HFFc6 (cell line): ENCODE data around the gene ANG. TPM values are rescaled to one million over a fixed set of nuclear protein-coding genes. Genes with fewer than 3 reads are reported as not detected.
"Not testable (repeated sequence)": the region's sequence is repeated elsewhere in the genome, so short reads cannot be mapped to it uniquely, and the experiment has no call there.

Experiments used
- DNase-seq: peaks from one replicate; pipeline ENCODE4 v3.0.0-alpha.2; 2018
- H3K27ac Mint-ChIP-seq: 2 replicates; pipeline ENCODE4 v1.8.0; 2020; ENCODE audit warnings: mild to moderate bottlenecking, mixed read lengths
- H3K27me3 Mint-ChIP-seq: 2 replicates; pipeline ENCODE4 v1.8.0; 2021; ENCODE audit warnings: mild to moderate bottlenecking, moderate library complexity, mixed read lengths; ENCODE audit not compliant: insufficient read depth
- H3K36me3 Mint-ChIP-seq: 2 replicates; pipeline ENCODE4 v1.8.0; 2021; ENCODE audit warnings: low read depth, mixed read lengths
- H3K4me1 Mint-ChIP-seq: 2 replicates; pipeline ENCODE4 v1.8.0; 2020; ENCODE audit warnings: low read depth, mixed read lengths
- H3K4me3 Mint-ChIP-seq: 2 replicates; pipeline ENCODE4 v1.8.0; 2020; ENCODE audit warnings: mild to moderate bottlenecking, moderate library complexity, mixed read lengths
- H3K9me3 Mint-ChIP-seq: 2 replicates; pipeline ENCODE4 v1.8.0; 2020; ENCODE audit warnings: mild to moderate bottlenecking, mixed read lengths
- CTCF ChIP-seq: fragments of 200-600 bp; sonication (generic); IDR thresholded peaks from 2 replicates; pipeline ENCODE4 v1.5.0; 2021; ENCODE audit warnings: antibody characterized with exemption, mild to moderate bottlenecking
- total RNA-seq, 6 experiments: library from RNA; stranded (reverse); fragmentation: NEBNext Ultra II Directional; extraction: Animal tissue kit (Norgen Biotek cat#: 25700); gene quantifications; 2 replicates in 1 of 6; 3 replicates in 5 of 6; pipeline ENCODE4 v1.2.3, GENCODE V29; 2021

Gene ANG
- total RNA-seq, 6 experiments from 2014 or later, result 2.4 to 4.0 (median 3.2) TPM

DNA sequence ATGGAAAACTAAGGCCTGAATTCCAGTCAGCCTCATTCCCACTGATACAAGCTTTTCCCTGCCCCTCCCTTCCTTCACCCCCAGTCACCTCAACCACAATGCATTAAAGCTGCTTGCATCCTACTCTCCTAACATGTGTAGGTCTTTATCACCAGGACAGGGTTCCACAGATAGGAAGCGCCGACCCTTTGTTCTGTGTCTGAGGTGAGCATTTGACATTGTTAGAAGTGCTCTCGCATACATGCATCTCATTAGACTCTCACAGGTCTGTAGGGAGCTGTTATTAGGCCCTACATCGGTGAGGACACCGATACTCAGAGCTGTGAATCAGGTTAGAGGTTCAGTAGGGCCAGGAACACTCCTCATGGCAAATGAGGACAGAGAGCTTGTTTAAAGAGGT, 43.9 kb downstream of the ANG start:
- Mint-ChIP-seq H3K27ac (no peak overlapping the region), H3K9me3 (no peaks in the 10 kb centered on the region), H3K4me3 (no peak overlapping the region), H3K27me3 (peaks cover 7% of the 10 kb centered on the region; the same call in 1 of the 2 replicates), H3K4me1 (no peaks in the 10 kb centered on the region), H3K36me3 (no peaks in the 10 kb centered on the region)
- TF ChIP-seq CTCF, result no peak
- no peak for DNase-seq

DNA sequence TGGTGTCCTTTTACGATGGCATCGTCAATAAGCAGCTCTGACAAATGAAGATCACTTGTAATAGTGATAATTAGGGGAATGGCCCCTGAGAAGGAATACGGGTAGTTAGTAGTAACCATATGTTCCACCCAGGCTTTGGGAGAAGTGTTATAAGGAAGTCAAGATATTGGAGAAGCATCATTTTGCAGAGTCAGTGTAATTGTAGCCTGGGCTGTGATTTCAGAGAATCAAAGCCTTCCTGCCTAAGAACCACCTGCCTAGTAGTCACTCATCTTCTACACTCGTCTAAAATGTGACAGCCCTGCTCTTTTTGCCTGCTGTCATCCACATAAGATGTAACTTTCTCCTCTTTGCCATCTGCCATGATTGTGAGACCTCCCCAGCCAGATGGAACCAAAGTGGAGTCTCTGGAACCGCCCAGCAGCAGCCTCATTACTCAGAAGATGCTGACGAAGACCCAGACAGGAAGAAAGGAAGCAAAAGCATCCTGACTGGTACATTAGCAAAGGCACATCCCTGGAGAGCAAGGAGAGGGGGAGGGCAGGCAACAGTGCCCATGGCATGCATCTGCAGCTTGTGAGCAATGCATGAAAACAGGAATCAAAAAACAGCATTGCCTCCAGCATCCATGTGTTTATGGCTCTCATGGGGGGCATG, 44.5 kb downstream of the ANG start:
- 0 out of 2 replicates have a peak, but pooled peaks cover 4% of the 10 kb centered on the region for H3K27me3 Mint-ChIP-seq
- no peaks in the 10 kb centered on the region for H3K36me3 Mint-ChIP-seq
- no peak for TF ChIP-seq CTCF
- DNase-seq, result no peak
- H3K4me1 Mint-ChIP-seq, result no peaks in the 10 kb centered on the region
- H3K9me3 Mint-ChIP-seq, result no peaks in the 10 kb centered on the region
- H3K4me3 Mint-ChIP-seq, result no peak overlapping the region
- no peak overlapping the region for H3K27ac Mint-ChIP-seq

DNA sequence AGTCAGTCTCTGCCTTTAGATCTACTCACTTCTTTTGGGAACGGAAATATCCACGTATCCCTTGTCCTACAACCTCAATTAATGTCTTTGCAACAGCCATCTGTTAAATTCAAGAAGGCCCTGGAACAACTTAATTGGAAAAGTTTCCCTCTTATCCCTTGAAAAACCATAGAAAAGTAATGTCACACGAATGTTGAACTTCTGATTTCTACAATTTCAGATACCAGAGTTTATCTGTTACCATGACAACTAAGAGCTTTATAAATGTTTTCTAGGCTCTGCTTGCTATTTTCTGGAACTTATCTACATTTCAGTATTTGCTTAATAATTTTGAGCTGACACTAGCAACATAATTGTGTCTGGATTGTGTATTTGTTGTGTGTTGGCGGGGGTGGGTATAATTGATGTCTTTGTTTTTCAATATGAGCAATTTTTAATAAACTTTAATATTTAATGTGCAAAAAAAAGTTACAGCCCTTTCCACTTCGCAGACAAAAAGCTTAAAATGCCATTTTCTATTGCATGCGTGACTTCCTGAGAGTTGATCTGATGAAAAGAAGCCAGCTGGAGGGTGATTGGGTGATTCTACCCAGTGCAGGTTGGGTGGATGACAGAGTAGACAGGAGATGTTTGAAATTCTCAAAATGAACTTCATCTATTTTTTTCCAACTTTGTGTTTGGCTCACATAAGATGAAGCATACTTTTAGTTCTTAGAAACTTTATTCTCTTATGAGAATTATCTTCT, 45.3 kb downstream of the ANG start:
- H3K27ac Mint-ChIP-seq, result no peak overlapping the region
- DNase-seq, result no peak

GRCh38 chr14:20734430-20734806, 45.9 kb downstream of the ANG start:
- H3K36me3 Mint-ChIP-seq, result no peaks in the 10 kb centered on the region
- no peaks in the 10 kb centered on the region for H3K4me1 Mint-ChIP-seq
- H3K9me3 Mint-ChIP-seq, result no peaks in the 10 kb centered on the region
- no peak overlapping the region for H3K4me3 Mint-ChIP-seq
- no peak overlapping the region for H3K27ac Mint-ChIP-seq
- no peak for TF ChIP-seq CTCF
- H3K27me3 Mint-ChIP-seq, result 0 out of 2 replicates have a peak, but pooled peaks cover 4% of the 10 kb centered on the region
- no peak for DNase-seq

More for the DNA sequence above, 45.3 kb downstream of the ANG start:
- Mint-ChIP-seq H3K4me1 (no peaks in the 10 kb centered on the region), H3K36me3 (no peaks in the 10 kb centered on the region), H3K4me3 (no peak overlapping the region), H3K9me3 (no peaks in the 10 kb centered on the region), H3K27me3 (0 out of 2 replicates have a peak, but pooled peaks cover 4% of the 10 kb centered on the region)
- TF ChIP-seq CTCF, result no peak

- H3K27ac Mint-ChIP-seq, H3K4me1 Mint-ChIP-seq, H3K9me3 Mint-ChIP-seq, H3K4me3 Mint-ChIP-seq, DNase-seq, H3K36me3 Mint-ChIP-seq, H3K27me3 Mint-ChIP-seq: not testable (repeated sequence)
Observed at GRCh38 chr14:20738292-20738691, 49.7 kb downstream of the ANG start.

GRCh38 chr14:20742132-20742531, 53.6 kb downstream of the ANG start:
- H3K36me3 Mint-ChIP-seq, result no peaks in the 10 kb centered on the region
- peaks cover 6% of the 10 kb centered on the region for H3K27me3 Mint-ChIP-seq
- no peak overlapping the region for H3K27ac Mint-ChIP-seq
- no peak overlapping the region for H3K4me3 Mint-ChIP-seq
- H3K9me3 Mint-ChIP-seq, result no peaks in the 10 kb centered on the region
- H3K4me1 Mint-ChIP-seq, result no peaks in the 10 kb centered on the region
- no peak for TF ChIP-seq CTCF
- DNase-seq, result no peak
